NCI-H345 treated with DMSO at 0.1 percent for 48 hours (cell line): ENCODE measurements around the gene FOXJ3.
"Not testable (repeated sequence)": the region's sequence is repeated elsewhere in the genome, so short reads cannot be mapped to it uniquely, and the experiment has no call there.

Experiments used
- DNase-seq: peaks from one replicate; lab custom pipeline; 2025; ENCODE audit not compliant: unreplicated experiment; lab: John Stamatoyannopoulos, UW

The FOXJ3 gene

GRCh38 chr1:42259059-42259738, 75.8 kb downstream of the FOXJ3 start:
- no peak for DNase-seq

- no peak for DNase-seq
These were observed 76.8 kb downstream of the FOXJ3 start for GRCh38 chr1:42258218-42258617.

DNA sequence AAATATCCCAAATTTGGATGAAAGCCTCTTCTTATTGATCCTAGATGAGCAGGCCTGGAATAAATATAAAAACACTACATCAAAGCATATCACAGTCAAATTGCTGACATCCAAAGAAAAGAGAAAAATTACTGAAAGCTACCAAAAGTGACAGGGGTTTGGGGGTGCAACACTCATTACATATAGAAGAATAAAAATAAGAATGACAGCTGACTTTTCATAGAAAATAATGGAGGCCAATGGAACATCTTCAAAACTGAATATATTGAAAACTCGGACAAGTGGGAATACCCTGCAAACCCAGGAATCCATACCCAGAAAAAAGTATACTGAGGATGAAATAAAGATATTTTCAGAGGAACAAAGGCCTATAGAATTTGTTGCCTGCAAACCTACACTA, 84.0 kb downstream of the FOXJ3 start:
- no peak for DNase-seq

DNA sequence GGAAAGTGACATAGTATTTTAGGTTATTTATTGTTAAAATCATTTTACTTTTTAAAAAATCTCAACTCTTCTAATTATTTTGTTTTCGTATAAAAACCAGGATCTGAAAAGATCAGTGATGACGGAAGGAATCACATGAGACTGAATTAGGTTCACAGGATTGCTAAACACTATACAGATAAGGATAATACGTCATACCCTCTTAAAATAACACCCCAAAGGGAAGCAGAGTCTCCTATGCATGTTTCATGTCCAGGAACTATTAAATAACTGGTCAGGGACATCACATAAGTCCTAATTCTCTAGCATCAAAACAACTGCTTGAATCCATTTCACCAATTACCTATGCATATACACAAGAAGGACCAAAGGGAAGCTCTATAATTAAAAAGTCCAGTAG, 84.9 kb downstream of the FOXJ3 start:
- DNase-seq: no peak

GRCh38 chr1:42240966-42241755, 93.9 kb downstream of the FOXJ3 start:
- no peak for DNase-seq

- no peak for DNase-seq
These were observed 95.5 kb downstream of the FOXJ3 start for GRCh38 chr1:42239555-42239954.

GRCh38 chr1:42239041-42239440, 96.0 kb downstream of the FOXJ3 start:
- no peak for DNase-seq

DNA sequence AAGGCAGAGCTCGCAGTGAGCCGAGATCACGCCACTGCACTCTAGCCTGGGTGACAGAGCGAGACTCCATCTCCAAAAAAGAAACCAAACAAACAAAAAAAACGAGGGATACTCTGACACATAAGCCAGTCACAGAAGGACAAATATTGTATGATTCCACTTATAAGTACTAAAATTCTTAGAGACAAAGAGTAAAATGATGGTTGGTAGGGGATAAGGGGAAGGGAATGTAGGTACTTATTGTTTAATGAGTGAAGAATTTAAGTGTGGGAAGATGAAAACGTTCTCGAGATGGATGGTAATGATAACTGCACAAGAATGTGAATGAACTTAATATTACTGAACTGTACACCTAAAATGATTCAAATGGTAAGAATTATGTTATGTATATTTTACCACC, 103.8 kb downstream of the FOXJ3 start:
- DNase-seq: no peak

DNA sequence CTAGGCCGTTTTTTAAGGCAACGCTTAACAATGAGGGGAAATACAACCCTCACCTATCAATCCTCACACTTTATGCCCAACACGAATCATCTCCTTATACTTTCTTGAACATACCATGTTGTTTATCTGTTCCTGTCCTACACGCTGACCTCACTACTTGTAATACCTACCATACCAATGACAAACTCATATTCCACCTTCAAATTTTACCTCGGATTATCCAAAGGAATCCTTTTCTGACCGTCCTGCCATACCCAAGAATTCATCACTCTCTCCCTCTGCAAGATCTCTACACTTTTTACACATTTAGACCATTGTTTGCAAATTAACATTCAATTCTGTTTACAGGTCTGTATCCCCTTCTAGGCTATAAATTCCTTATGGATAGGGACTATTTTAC, 106.1 kb downstream of the FOXJ3 start:
- no peak for DNase-seq

GRCh38 chr1:42223036-42223435, 112.0 kb downstream of the FOXJ3 start:
- no peak for DNase-seq

DNA sequence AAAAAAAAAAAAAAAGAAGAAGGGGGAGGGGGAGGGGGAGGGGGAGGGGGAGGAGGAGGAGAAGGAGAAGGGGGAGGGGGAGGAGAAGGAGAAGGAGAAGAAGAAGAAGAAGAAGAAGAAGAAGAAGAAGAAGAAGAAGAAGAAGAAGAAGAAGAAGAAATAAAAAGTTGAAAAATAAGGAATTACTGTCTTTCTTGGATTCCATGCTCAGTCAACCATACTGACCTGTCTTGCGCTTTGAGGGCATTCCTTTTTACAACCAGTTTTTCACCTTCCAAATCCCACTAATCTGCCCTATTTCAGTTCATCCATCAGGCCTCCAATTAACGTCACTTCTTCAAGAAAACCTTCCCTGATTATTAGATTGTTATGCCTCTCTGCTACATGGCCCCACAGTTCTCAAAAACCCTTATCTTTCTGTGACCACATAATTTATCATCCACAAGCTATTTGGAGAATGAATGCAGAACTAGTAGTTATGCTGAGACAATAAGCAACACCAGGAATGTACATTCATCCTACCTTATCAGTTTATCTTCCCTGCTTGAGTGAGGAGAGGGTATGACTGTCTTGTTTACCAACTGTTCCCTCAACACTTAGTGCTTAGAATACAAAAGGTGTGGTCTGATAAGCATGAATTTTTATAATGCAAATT, 113.0 kb downstream of the FOXJ3 start:
- no peak for DNase-seq

- DNase-seq: no peak
These were observed 113.6 kb downstream of the FOXJ3 start for GRCh38 chr1:42221456-42221855.

DNA sequence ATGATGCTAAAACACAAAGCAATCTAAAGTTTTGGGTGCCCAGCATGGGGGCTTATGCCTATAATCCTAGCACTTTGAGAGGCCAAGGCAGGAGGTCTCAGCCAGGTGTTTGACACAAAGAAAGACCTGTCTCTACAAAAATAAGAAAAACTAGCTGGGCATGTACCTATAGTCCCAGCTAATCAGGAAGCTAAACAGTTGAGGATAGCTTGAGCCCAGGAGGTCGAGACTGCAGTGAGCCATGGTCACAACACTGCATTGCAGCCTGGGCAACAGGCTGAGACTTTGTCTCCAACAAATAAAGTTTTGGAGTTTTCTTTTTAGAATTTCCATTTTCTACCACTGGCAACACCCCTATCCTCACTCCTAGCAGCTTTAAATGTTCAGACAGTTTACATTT, 115.4 kb downstream of the FOXJ3 start:
- no peak for DNase-seq

- DNase-seq: no peak
These were observed 120.6 kb downstream of the FOXJ3 start for GRCh38 chr1:42214447-42214871.

DNA sequence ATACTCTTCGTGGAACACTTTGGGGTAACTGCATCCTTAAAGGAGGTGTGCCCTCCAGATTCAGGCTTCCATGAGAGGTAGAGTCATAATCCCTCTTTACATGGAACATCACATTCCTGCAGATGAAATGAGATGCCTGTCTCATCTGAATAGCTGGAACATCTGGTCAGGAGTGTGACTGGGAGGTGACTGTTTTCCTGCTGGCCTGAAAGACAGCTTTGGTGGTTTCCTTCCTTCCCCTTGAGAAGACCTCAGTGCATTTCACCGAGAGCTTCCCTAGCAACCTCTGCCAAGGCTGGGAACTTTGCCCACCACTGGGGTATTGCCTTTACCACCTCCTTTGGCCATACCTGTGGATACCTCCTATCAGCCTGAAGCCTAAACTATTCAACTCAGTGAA, 123.8 kb downstream of the FOXJ3 start:
- DNase-seq: no peak

- no peak for DNase-seq
These were observed 124.5 kb downstream of the FOXJ3 start for GRCh38 chr1:42210421-42211133.

GRCh38 chr1:42209526-42210251, 125.3 kb downstream of the FOXJ3 start:
- no peak for DNase-seq

DNA sequence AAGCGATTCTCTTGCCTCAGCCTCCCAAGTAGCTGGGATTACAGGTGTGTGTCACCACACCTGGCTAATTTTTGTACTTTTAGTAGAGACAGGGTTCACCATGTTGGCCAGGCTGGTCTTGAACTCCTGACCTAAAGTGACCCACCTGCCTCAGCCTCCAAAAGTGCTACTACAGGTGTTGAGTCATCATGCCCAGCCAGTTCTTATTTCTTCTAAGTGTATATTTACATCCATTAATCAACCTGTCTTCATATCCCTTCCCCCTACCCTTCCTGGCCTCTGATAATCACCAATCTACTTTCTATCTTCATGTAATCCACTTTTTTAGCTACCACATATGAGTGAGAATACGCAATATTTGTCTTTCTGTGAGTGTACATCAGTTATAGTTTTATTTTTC, 128.1 kb downstream of the FOXJ3 start:
- not testable (repeated sequence) for DNase-seq

DNA sequence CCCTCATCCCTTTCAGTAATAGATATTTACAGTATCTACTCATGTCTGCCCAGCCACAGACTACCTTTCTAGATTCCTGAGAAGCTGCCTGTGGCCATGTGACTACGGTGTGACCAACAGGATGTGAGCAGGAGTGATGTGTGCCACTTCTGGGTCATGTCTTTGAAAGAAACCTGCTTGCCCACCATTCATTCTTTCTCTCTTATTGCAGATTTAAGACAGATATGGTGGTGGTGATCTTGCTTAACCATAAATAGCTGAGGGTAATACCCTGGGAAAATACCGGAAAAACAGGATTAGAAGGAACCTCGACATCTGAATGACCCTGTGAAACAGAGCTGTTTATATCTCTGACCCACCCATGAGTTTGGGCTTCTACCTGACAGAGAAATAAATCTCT, 128.9 kb downstream of the FOXJ3 start:
- no peak for DNase-seq

DNA sequence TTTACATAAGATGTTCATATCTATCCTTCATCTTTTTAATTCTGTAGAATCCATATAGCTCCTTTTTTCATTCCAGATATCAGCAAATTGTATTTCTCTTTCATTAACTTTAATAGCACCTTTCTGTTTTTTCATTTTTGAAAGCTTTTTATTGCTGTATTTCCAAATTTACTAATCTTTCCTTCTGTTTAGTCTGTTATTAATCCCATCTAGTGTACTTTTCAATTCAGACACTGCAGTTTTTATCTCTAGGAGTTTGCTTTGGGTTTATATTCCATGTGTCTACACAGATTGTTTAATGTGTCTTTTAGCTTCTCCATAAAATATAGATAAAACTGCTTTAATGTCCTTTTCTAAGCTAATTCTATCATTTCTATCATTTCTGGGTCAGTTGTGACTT, 133.0 kb downstream of the FOXJ3 start:
- no peak for DNase-seq

DNA sequence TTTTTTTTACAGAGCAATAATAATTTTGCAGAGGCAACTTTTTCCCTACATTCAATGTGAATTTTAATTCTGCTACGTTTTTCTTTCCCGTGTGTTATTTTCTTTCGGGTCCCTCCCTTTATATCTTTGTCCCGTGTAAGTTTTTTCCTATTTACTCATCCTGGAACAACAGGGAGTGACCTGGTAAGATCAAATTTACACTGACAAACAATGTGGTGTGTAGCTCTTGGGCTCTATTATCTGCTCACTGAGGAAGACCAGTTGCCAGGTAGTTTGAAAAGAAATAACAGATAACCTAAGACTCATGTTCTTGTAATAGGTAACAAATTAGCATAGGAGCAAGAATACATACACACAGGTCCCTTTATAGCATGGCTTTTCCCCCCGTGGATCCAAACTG, 136.8 kb downstream of the FOXJ3 start:
- DNase-seq: no peak
